ENCODE data around the gene PLXDC2. TPM values are rescaled to one million over a fixed set of nuclear protein-coding genes. Genes with fewer than 3 reads are reported as not detected.

PLXDC2 gene
- total RNA-seq, 1 experiment from 2014 or later, result 0.20 TPM

DNA sequence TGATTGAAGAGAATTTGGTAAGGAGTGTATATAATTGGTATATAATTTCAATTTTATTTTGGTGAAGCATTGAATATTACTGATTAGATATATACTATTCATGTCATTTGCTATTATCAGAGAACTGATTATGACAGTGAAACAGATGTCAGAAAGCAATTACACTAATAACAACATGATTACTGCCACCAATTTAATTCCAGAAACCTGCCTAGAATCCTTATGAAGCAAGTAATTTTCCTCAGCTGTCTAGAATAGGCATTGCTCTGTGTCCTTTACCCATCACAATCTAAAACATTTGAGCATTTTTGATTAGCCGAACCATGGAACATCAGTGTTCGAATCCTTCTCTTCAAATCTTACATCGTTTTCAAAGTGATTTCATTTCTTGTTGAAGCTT is 24.5 kb downstream of the PLXDC2 start:
- ChIA-PET CTCF (no interaction called here), RAD21 (ENCODE audit: low non-redundant PET in 1 of 2, low total read pairs in 2 of 2, uncharacterized antibody in 2 of 2, unreplicated experiment in 2 of 2) (no interaction called here), POLR2A (no interaction called here)
- no peaks in the 10 kb centered on the region for H3K79me2 ChIP-seq (ENCODE audit: insufficient read depth, low read length)
- H3K9me3 ChIP-seq (ENCODE audit: control insufficient read depth in 1 of 2, insufficient read depth in 1 of 2, low read depth in 1 of 2, low read length in 2 of 2), result peaks cover 0 to 12% of the 10 kb centered on the region in 2 experiments; a peak in 2 of 4 replicates
- no peak overlapping the region for H2AFZ ChIP-seq (ENCODE audit: low read depth, low read length, poor library complexity, severe bottlenecking)
- no peak overlapping the region for H3K4me3 ChIP-seq (replicated peaks in 1 of 2; ENCODE audit: low read depth in 1 of 2, low read length in 2 of 2)
- ATAC-seq, result no peak
- no peak for DNase-seq (ENCODE audit: low read depth, low spot score)
- no peak for TF ChIP-seq POLR2A (IDR thresholded peaks at IDR 0.05; ENCODE audit: borderline replicate concordance, extremely low read depth, insufficient read depth, insufficient read length)
- TF ChIP-seq RAD21 (IDR thresholded peaks at IDR 0.05; ENCODE audit: low read depth), result no peak
- no peak for TF ChIP-seq EGR1 (IDR thresholded peaks at IDR 0.05; ENCODE audit: low read depth)
- no peak overlapping the region for H3K27ac ChIP-seq (ENCODE audit: low read depth, low read length)
- H4K20me1 ChIP-seq (ENCODE audit: insufficient read depth), result no peaks in the 10 kb centered on the region
- no peak overlapping the region for H3K9ac ChIP-seq (ENCODE audit: low read length)
- no peaks in the 10 kb centered on the region for H3K9me2 ChIP-seq (ENCODE audit: insufficient read depth)
- no peaks in the 10 kb centered on the region for H3K4me1 ChIP-seq (ENCODE audit: control insufficient read depth in 1 of 2, insufficient read depth in 2 of 2, low read length in 2 of 2)
- intact Hi-C loops (cut with micrococcal nuclease), result no loop called here
- no peaks in the 10 kb centered on the region for H3K27me3 ChIP-seq (ENCODE audit: insufficient read depth, low read length)
- no peak overlapping the region for H3K4me2 ChIP-seq (ENCODE audit: low read length)
- BruUV-seq (replicated peaks), result no TSS peak
- no peaks in the 10 kb centered on the region for H3K36me3 ChIP-seq (ENCODE audit: control insufficient read depth in 1 of 2, insufficient read depth in 2 of 2, low read length in 2 of 2)

GRCh38 chr10:19843487-19843886 is 27.3 kb downstream of the PLXDC2 start:
- TF ChIP-seq EZH2phosphoT487 (IDR thresholded peaks at IDR 0.05; ENCODE audit: borderline replicate concordance), result no peak
- TF ChIP-seq ATF3 (IDR thresholded peaks at IDR 0.05), result no peak
- no peak for TF ChIP-seq RAD21 (IDR thresholded peaks at IDR 0.05; ENCODE audit: low read depth)
- no peak for TF ChIP-seq YY1 (IDR thresholded peaks at IDR 0.05; ENCODE audit: extremely low read depth, insufficient replicate concordance, low read depth, low read length)
- POLR2A ChIA-PET, result no interaction called here
- Histone ChIP-seq H3K27me3 (ENCODE audit: insufficient read depth, low read length) (no peaks in the 10 kb centered on the region), H3K4me3 (replicated peaks in 1 of 2; ENCODE audit: low read depth in 1 of 2, low read length in 2 of 2) (no peak overlapping the region), H3K4me2 (ENCODE audit: low read length) (no peak overlapping the region), H3K36me3 (ENCODE audit: control insufficient read depth in 1 of 2, insufficient read depth in 2 of 2, low read length in 2 of 2) (no peaks in the 10 kb centered on the region), H3K79me2 (ENCODE audit: insufficient read depth, low read length) (no peaks in the 10 kb centered on the region), H4K20me1 (ENCODE audit: insufficient read depth) (no peaks in the 10 kb centered on the region), H3K4me1 (ENCODE audit: control insufficient read depth in 1 of 2, insufficient read depth in 2 of 2, low read length in 2 of 2) (no peaks in the 10 kb centered on the region), H3K9ac (ENCODE audit: low read length) (no peak overlapping the region), H2AFZ (ENCODE audit: low read depth, low read length, poor library complexity, severe bottlenecking) (no peak overlapping the region), H3K27ac (ENCODE audit: low read depth, low read length) (no peak overlapping the region), H3K9me3 (ENCODE audit: control insufficient read depth in 1 of 2, insufficient read depth in 1 of 2, low read depth in 1 of 2, low read length in 2 of 2) (peaks cover 0 to 19% of the 10 kb centered on the region in 2 experiments; a peak in 2 of 4 replicates), H3K9me2 (ENCODE audit: insufficient read depth) (no peaks in the 10 kb centered on the region)
- no TSS peak for BruUV-seq (replicated peaks)
- no peak for ATAC-seq
- no peak for DNase-seq (ENCODE audit: low read depth, low spot score)
- CTCF ChIA-PET, result no interaction called here
- intact Hi-C loops (cut with micrococcal nuclease), result no loop called here
- RAD21 ChIA-PET (ENCODE audit: low non-redundant PET in 1 of 2, low total read pairs in 2 of 2, uncharacterized antibody in 2 of 2, unreplicated experiment in 2 of 2), result no interaction called here

All from HCT116 (cell line).